Measurements from ENCODE around the gene C9orf40. TPM values are rescaled to one million over a fixed set of nuclear protein-coding genes. Genes with fewer than 3 reads are reported as not detected.

Gene C9orf40
- total and polyA plus RNA-seq, 2 of the 4 experiments (the other 2 are of a cell fraction), result 0.36 to 1.9 TPM

- dilution Hi-C loops (cut with HindIII; ENCODE audit: low sequenced_read_pairs, unreplicated experiment) (no loop called here), intact Hi-C loops (cut with micrococcal nuclease) (no loop called here), in situ Hi-C loops (cut with MboI; ENCODE audit: low sequenced_read_pairs) (no loop called here)
- no peak overlapping the region for H2AK5ac ChIP-seq (ENCODE audit: low read depth, low read length)
- H3K27ac ChIP-seq (ENCODE audit: insufficient read depth, low read length), result no peak overlapping the region
- no peak overlapping the region for H3K14ac ChIP-seq (replicated peaks; ENCODE audit: low read depth, low read length)
- no peak for TF ChIP-seq CEBPB (IDR thresholded peaks at IDR 0.05; ENCODE audit: low read depth, low read length)
- TF ChIP-seq RFX5 (IDR thresholded peaks at IDR 0.05; ENCODE audit: low read depth, low read length), result no peak
- no peak for TF ChIP-seq RCOR1 (IDR thresholded peaks at IDR 0.05; ENCODE audit: insufficient replicate concordance, low read length)
- TF ChIP-seq FOS (IDR thresholded peaks at IDR 0.05; ENCODE audit: low read depth, low read length), result no peak
- no peak for TF ChIP-seq SMC3 (IDR thresholded peaks at IDR 0.05; ENCODE audit: low read depth, low read length)
- TF ChIP-seq BHLHE40 (IDR thresholded peaks at IDR 0.05; ENCODE audit: low read depth, low read length), result no peak
- TF ChIP-seq, protein P1, sequence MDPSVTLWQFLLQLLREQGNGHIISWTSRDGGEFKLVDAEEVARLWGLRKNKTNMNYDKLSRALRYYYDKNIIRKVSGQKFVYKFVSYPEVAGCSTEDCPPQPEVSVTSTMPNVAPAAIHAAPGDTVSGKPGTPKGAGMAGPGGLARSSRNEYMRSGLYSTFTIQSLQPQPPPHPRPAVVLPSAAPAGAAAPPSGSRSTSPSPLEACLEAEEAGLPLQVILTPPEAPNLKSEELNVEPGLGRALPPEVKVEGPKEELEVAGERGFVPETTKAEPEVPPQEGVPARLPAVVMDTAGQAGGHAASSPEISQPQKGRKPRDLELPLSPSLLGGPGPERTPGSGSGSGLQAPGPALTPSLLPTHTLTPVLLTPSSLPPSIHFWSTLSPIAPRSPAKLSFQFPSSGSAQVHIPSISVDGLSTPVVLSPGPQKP (IDR thresholded peaks at IDR 0.05; ENCODE audit: borderline replicate concordance, low read depth, low read length), result no peak
- no peak for TF ChIP-seq MAZ (IDR thresholded peaks at IDR 0.05; ENCODE audit: borderline replicate concordance, low read depth, low read length)
- TF ChIP-seq, protein P2, sequence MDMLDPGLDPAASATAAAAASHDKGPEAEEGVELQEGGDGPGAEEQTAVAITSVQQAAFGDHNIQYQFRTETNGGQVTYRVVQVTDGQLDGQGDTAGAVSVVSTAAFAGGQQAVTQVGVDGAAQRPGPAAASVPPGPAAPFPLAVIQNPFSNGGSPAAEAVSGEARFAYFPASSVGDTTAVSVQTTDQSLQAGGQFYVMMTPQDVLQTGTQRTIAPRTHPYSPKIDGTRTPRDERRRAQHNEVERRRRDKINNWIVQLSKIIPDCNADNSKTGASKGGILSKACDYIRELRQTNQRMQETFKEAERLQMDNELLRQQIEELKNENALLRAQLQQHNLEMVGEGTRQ (IDR thresholded peaks at IDR 0.05; ENCODE audit: low read depth, low read length), result no peak
- no peak for TF ChIP-seq RAD21 (IDR thresholded peaks at IDR 0.05; ENCODE audit: low read length)
- no peak for TF ChIP-seq POLR2A (IDR thresholded peaks at IDR 0.05; ENCODE audit: low read depth, low read length)
- no peak for TF ChIP-seq CHD1 (IDR thresholded peaks at IDR 0.05; ENCODE audit: low read depth, low read length)
- TF ChIP-seq MAFK (IDR thresholded peaks at IDR 0.05; ENCODE audit: low read depth, low read length), result no peak
- TF ChIP-seq CTCF (conservative IDR thresholded peaks at IDR 0.05; ENCODE audit: low read depth, low read length), result no peak
- no peak for TF ChIP-seq NFE2L2 (IDR thresholded peaks at IDR 0.05; ENCODE audit: low read depth, low read length)
- TF ChIP-seq MXI1 (IDR thresholded peaks at IDR 0.05; ENCODE audit: borderline replicate concordance, low read depth, low read length), result no peak
- H4K5ac ChIP-seq (ENCODE audit: low read depth, low read length), result no peak overlapping the region
- H3K27me3 ChIP-seq (ENCODE audit: control insufficient read depth, insufficient read depth, low read length), result no peaks in the 10 kb centered on the region
- H2AK9ac ChIP-seq (replicated peaks; ENCODE audit: low read depth, low read length, poor library complexity), result no peak overlapping the region
- no peak overlapping the region for H3K18ac ChIP-seq (ENCODE audit: low read depth, low read length)
- H3K9ac ChIP-seq (ENCODE audit: low read depth, low read length), result no peak overlapping the region
- no peaks in the 10 kb centered on the region for H3K9me3 ChIP-seq (ENCODE audit: control insufficient read depth, insufficient read depth, low read length)
- WGBS, 2 experiments (ENCODE audit: extremely low coverage in 2 of 2, insufficient read length in 1 of 2), result 79% methylated on average over 3 of the region's 4 CpGs; no CpG with 5 or more reads in 1 of the 2 experiments
- no peak for ATAC-seq (ENCODE audit: low read depth)
- no peak overlapping the region for H3K4me3 ChIP-seq (ENCODE audit: insufficient read depth, low read depth, low read length)
- no peak overlapping the region for H4K8ac ChIP-seq (ENCODE audit: low read depth in 2 of 2, low read length in 2 of 2)
- H4K91ac ChIP-seq (ENCODE audit: insufficient read depth, low read depth, low read length), result no peak overlapping the region
- H3K4me1 ChIP-seq (ENCODE audit: control insufficient read depth, insufficient read depth, low read length), result no peaks in the 10 kb centered on the region
- H3K9me1 ChIP-seq (ENCODE audit: insufficient read depth, low read length), result no peaks in the 10 kb centered on the region
- no peak overlapping the region for H2BK120ac ChIP-seq (ENCODE audit: low read depth, low read length)
- ChIA-PET POLR2A (ENCODE audit: unreplicated experiment) (no interaction called here), CTCF (no interaction called here)
- no peak overlapping the region for H3K23ac ChIP-seq (ENCODE audit: low read depth, low read length)
- no peak overlapping the region for H2AFZ ChIP-seq (replicated peaks; ENCODE audit: low read length, poor library complexity)
- H4K20me1 ChIP-seq (ENCODE audit: insufficient read depth, low read length), result no peaks in the 10 kb centered on the region
- H2BK20ac ChIP-seq (ENCODE audit: low read depth, low read length), result no peak overlapping the region
- no TSS peak for BruUV-seq (replicated peaks)
- H2BK15ac ChIP-seq (ENCODE audit: low read depth, low read length), result no peak overlapping the region
- no peak overlapping the region for H2BK5ac ChIP-seq (ENCODE audit: low read depth, low read length, poor library complexity, severe bottlenecking)
- no peak for DNase-seq
- H3K4me2 ChIP-seq (ENCODE audit: low read depth, low read length), result no peak overlapping the region
- H3K79me1 ChIP-seq (ENCODE audit: low read depth in 1 of 2, low read length in 2 of 2), result no peaks in the 10 kb centered on the region
- no peak overlapping the region for H3K4ac ChIP-seq (ENCODE audit: low read depth, low read length)
- no peaks in the 10 kb centered on the region for H3K36me3 ChIP-seq (ENCODE audit: control insufficient read depth, insufficient read depth, low read length)
- no peak overlapping the region for H3K56ac ChIP-seq (ENCODE audit: extremely low read depth, insufficient read depth, low read length)
These were observed 44.0 kb downstream of the C9orf40 start for GRCh38 chr9:74908665-74909064.
